Measurements from ENCODE around the gene ASTN1.
A peak's percentile ranks its signal among the peaks of the same experiment; 100 is the strongest.

Gene ASTN1

GRCh38 chr1:176976771-176977170 lies 187.7 kb downstream of the ASTN1 start:
- no peak for DNase-seq

GRCh38 chr1:176976225-176976624 lies 188.3 kb downstream of the ASTN1 start:
- no peak for DNase-seq

DNA sequence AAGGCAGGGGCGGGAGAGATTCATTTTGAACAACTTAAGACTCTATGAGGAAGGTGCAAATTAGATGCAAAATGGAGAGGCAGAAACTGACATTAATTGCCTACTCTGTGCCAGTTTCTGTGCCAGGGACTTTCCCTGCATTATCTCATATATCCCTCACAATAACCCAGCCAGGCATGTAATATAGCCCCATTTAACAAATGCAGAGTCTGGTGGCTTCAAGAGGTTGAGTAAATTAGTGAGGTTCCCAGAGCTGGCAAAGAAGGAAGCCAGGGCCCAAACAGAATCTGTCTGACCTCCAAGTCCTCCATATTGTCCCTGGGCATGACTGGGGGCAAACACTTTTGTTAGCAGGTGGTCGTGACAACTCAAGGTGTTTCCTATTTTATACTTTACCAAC lies 199.8 kb downstream of the ASTN1 start:
- DNase-seq, result no peak

GRCh38 chr1:176963181-176963580 lies 201.3 kb downstream of the ASTN1 start:
- no peak for DNase-seq

GRCh38 chr1:176961678-176962077 lies 202.8 kb downstream of the ASTN1 start:
- DNase-seq, result no peak

DNA sequence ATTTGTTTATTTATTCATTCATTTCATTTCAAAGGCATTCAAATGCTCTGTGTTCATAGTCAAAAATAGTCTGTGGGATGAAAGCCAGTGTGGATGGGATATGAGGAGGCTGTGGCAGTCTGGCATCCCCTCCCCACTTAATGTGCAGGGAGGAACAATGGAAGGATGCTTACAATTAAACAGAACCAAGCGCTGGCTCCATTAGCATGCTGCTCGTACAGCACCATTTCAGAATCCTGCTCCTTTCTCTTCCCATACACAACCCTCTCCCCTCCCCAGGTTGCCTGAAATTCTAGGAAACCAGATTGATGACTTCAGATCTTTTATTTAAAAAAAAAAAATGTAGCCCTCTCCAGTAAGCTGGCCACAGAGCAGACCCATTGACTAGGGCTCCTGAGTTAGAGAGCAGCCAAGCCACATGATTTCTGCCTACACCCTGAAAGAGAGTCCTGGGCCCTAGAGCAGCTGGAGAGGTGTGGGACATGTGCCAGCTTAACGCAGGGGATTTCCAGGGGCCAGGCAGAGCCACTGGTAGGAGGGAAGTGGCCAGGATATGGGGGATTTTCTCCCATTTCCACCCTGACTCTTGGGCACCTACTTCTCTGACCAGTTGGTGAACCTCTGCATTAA lies 205.2 kb downstream of the ASTN1 start:
- no peak for DNase-seq

- DNase-seq, result no peak
Measured at GRCh38 chr1:176957603-176958002, 206.9 kb downstream of the ASTN1 start.

GRCh38 chr1:176954242-176954641 lies 210.3 kb downstream of the ASTN1 start:
- DNase-seq, result no peak

DNA sequence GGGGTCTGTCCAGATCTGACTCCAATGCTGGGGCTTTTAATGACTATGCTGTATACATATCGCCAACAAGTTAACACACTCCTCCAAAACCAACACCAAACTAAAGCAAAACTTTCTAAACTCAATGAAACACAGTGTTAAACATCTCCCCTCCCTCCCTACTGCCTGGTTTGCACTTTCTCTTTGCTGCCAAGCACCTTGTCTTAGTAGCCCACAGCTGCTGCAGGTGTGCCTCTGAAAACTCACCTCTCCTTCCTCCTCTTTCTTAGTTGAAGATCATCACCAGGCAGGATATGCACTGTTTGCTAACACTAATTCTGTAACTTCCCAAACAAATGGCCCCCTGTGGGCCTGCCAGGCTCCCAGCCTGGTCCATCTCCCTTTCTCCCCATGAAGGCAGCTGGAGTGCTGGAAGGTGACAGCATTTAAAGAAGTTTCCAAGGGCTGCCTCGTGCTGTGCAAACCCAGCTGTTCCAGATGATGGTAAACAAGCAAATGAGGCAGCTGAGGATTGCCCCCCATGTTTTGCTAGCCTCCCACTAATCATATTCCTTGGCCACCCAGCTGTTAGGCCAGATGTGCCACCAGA lies 213.7 kb downstream of the ASTN1 start:
- no peak for DNase-seq

DNA sequence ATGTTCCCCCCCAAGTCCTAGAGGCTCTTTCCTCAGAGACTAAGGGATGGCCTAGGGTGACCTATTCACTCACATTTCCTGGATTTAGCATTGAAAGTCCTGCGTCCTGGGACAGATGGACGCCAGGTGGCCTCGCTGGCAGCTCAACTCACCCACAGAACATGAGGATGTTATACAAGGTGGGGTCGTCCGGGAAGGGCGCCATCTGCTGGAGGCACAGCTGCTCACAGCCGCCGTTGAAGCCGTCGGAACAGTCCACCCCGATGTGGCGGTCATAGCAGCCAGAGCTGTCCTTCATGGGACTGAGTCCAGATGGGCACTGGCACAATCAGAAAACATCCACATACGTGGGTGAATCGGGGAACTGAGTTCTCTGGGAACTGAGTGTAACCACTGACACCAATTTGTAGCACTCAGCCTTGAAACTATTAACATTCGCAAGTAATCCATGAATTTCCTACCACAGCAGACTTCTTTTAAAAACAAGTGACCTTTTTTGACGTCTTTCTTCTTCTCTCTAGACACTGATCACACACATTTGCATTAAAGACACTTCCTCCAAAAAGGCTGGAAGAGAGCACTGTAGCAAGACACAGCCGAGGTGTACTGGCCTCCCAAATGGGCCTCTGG lies 215.4 kb downstream of the ASTN1 start:
- peak in 1 of 5 experiments; percentile 20 for DNase-seq

DNA sequence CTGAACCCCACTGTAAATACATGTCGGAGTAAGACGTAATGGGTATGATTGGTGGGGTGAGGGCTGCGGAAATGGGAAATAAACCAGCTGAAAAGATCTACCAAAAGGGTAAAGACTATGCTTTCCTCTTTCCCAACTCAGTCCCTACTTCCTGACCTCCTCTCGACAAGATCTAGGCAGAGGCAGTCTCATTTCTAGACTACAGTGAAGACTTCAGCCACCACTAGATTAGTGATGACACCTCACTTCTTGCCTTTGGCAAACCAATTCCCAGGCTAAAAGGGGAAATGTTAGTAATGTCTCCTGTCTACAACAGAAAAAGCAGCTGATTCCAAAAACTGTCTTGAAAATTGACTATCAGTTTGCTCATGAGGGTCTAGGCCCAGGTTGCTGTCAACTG lies 219.9 kb downstream of the ASTN1 start:
- DNase-seq, result no peak

- DNase-seq, result no peak
Measured at GRCh38 chr1:176943783-176944182, 220.7 kb downstream of the ASTN1 start.

DNA sequence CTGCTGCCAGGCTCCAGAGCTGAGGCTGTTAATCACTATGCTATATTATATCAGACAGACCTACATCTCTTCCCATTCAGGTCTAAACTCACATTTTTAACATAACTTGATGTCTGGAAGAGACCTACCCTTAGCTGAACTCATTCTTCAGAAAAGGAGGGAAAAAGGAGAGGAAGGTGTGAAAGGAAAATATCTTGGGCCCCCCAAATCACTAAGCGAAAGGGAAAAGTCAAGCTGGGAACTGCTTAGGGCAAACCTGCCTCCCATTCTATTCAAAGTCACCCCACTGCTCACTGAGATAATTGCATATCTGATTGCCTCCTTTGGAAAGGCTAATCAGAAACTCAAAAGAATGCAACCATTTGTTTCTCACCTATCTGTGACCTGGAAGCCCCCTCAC lies 222.2 kb downstream of the ASTN1 start:
- DNase-seq, result no peak

DNA sequence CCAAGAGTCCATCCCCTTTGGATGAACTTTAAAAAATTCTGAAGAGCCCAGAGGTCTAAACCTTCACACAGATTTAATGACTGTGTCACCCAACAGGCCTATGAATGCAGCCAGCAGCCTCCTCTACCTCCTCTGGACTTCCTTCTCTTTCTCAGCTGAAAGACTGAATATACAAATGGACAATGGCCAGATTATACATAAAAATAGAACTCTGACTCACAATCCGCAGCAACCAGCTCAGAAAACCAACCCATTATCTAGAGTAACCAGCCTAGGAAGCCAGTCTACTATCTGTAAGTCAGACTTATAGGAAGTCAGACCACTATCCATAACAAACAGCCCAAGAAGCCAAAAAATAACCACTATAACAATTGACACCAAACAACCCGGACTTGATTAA lies 224.5 kb downstream of the ASTN1 start:
- DNase-seq, result no peak

GRCh38 chr1:176938375-176938774 lies 226.1 kb downstream of the ASTN1 start:
- no peak for DNase-seq

DNA sequence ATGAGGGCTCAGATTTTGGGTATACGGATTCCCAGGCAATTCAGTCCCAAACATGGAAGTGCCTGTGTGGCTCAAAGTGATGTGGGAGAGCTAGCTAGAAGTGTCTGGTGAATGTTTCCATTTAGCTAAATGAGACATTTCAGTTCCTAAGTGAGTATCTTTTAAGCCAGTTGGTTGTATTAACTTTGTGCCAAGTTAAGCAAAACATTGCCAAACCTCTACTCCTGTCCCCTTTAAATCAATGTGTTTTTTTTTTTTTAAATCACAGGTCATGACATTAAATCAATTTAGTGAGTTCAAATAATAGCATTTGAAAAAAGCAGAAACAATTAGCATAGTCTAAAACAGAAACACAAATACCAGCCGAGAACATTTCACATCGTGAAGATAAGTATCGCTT lies 230.1 kb downstream of the ASTN1 start:
- no peak for DNase-seq

- DNase-seq, result no peak
Measured at GRCh38 chr1:176932114-176933104, 232.1 kb downstream of the ASTN1 start.

- no peak for DNase-seq
Measured at GRCh38 chr1:176931526-176931925, 233.0 kb downstream of the ASTN1 start.

DNA sequence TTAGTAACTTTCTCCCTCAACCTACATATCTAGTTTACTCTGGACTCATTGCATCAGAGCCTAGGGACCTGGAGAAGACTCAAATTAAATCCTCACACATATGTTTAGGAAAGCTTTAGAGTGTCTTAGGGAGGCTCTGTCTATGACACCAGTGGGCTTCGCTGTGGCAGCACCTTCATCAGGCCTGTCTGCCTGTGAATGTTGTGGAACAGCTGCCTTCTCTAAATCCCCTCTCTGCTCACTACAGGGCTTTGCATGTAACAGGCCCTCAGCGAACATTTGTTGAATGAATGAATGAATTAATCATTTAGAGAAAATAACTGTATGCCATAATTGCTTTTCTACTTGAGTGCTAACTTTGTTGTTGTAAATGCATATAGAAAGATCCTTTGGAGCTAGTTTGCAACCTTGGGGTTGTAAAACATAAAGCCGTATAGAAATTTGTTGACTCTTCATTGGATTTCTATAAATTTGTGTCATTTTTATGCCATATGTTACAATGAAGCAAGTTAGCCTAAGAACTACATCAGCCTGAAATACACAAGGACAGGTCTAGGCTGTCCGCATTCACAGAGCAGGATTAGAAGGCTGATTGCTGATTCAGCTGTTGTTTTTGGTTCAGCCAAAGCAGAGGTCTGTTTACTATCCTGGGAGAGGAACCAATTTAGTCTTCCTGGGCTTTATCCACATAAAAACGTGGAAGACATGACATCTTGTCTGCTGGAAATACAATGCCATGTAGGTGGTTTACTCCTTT lies 238.0 kb downstream of the ASTN1 start:
- no peak for DNase-seq

- no peak for DNase-seq
Measured at GRCh38 chr1:176925223-176925622, 239.3 kb downstream of the ASTN1 start.

DNA sequence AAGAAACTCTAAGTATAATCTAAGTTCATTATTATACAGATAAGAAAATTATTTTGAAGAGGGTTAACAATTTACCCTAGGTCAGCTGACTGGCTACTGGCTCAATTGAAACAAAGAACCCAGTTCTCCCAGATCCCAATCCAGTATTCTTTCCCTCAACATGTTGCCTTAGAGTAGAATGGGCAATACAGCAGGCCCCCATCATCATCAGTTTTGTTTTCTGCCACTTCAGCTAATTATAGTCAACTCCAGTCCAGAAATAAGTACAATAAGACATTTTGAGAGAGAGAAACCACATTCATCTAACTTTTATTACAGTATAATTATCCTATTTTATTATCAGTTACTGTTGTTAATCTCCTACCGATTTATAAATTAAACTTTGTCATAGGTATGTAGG lies 241.2 kb downstream of the ASTN1 start:
- DNase-seq, result no peak
